HG03565 (cell line): Measurements from ENCODE around the gene RUNX3.

ENCODE experiments used
- ATAC-seq: cut with Tn5 transposase; IDR thresholded peaks from one replicate; pipeline ENCODE4 v1.9.1; 2021; ENCODE audit warnings: mild to moderate bottlenecking, moderate library complexity; ENCODE audit not compliant: unreplicated experiment

Gene RUNX3

DNA sequence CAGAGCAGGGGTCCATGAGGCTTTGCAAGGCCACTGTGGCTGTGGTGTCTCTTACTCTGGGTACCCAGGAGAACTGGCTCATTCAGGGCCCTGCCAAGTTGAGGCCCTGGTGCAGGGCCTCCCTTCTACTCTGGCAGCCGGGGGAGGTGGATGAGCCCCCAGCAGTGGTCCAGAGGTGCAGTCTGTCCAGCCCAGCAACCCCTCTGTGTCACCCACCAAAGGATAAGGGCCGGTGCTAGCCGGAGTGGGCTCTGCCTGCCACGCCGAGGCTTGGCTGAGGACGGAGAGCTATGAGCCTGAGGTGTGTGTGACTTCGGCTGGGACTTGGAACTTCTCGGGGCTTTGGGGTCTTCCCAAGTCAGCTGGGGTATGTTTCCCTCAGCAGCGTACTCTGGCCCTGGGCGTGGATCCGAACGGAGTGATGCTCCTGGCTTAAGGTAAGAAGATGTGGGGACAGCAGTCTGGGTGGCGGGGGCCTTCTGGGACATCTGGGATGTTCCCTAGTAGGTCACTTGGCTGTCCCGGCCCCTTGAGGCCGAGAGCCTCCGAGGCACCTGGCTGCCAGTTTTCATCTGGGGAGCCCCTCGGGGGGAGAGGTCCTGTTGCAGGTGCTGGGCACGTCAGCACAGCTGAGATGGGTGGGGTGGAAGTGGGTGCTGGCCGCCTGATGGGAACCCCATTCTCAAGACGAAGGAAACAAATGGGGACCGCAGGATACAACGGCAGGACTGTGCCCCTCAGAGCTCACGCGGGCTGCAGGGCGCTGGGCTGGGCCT, 25.9 kb downstream of the RUNX3 start:
- ATAC-seq, result no peak

GRCh38 chr1:24903560-24903954, 26.5 kb downstream of the RUNX3 start:
- ATAC-seq, result no peak

DNA sequence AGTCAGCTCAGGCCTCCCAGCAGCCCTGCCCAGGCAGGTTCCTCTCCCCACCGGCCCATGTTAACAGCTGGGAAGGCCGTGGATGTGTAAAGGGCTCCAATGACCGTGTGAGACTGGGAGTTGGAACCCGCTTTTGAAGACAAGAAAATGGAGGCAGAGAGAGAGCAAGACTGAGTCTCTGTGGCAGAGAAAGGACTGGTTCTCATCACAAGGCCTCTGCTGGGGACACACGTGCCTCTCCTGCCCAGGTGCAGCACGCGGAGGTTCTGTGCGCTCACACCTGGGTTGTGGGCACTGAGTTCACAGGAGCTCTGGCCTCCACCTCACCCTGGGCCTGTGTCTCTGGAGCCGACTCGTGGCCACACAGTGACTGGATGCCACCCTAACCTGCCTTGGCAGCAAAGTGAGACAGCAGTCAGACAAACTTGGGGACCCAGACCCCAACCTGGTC, 27.0 kb downstream of the RUNX3 start:
- no peak for ATAC-seq

GRCh38 chr1:24902471-24902891, 27.6 kb downstream of the RUNX3 start:
- ATAC-seq, result no peak

DNA sequence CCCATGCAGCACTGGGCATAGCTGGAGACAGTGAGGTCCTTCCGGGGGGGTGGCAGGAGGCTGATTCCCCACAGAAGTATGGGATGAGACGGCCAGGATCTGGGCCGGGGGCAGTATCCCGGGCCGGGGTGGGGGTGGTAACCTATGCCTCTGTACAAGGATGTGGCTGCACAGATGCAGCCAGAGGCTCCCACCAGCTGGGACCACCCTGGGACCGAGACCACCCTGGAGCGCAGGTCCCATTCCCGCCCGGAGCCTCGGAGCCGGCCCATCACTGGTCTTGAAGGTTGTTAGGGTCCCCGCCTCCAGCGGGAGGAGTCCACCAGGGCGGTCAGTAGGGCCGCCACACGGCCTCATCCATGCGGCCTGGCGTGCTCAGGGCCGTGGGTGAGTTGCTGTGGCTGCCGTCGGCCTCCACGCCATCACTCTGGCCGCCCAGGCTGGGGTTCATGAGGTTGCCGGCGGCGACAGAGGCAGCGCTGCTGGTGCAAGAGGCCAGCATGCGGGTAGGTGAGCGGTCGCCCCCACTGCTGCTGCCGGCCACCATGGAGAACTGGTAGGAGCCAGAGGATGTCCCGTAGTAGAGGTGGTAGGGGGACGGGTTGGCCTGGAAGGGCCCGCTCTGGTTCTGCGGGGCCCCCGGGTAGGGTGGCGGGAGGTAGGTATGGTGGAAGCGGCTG, 28.1 kb downstream of the RUNX3 start:
- no peak for ATAC-seq

- no peak for ATAC-seq
These were observed 28.9 kb downstream of the RUNX3 start for GRCh38 chr1:24900985-24901781.

DNA sequence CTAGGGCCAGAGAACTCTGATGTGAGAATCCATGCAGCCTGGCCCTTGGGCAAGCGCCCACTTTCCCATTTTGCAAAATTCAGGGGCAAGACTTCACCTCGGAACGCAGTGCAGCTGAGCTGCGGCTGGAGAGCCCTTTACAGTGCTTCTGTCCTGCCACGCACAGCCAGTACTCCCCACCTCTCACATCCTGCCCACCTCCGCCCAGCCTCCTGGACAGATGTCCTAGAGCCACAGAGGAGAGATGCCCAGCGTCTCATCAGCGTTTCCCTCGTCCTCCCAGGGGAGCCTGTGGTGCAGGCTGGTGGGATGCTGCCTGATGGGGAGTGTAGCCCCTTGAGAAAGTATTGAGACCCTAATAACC, 29.6 kb downstream of the RUNX3 start:
- ATAC-seq, result no peak

GRCh38 chr1:24899581-24900485, 30.2 kb downstream of the RUNX3 start:
- no peak for ATAC-seq

DNA sequence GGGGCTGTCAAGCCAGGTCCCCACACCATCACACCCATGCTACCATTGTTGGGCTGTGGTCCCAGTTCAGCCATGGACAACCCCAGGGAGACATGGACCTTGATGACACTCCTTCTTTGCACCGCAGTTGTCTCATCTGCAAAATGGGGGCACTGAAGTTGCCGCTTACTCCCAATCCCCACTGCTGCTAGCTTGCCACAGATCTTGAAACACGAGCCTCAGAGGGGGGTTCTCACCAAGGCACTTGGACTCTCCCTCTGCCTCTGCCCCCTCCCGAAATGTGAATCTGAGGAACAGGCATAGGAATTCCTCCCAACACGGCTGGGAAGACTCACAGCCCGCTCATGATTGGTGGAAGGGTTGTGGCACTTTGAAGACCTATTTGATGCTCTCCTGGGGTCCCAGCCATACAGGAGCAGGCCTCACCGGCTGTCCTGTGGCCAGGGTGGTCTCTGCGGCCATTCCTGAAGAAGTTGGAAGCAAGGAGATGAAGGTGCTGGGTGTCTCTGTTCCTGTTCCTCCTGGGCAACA, 31.1 kb downstream of the RUNX3 start:
- no peak for ATAC-seq

DNA sequence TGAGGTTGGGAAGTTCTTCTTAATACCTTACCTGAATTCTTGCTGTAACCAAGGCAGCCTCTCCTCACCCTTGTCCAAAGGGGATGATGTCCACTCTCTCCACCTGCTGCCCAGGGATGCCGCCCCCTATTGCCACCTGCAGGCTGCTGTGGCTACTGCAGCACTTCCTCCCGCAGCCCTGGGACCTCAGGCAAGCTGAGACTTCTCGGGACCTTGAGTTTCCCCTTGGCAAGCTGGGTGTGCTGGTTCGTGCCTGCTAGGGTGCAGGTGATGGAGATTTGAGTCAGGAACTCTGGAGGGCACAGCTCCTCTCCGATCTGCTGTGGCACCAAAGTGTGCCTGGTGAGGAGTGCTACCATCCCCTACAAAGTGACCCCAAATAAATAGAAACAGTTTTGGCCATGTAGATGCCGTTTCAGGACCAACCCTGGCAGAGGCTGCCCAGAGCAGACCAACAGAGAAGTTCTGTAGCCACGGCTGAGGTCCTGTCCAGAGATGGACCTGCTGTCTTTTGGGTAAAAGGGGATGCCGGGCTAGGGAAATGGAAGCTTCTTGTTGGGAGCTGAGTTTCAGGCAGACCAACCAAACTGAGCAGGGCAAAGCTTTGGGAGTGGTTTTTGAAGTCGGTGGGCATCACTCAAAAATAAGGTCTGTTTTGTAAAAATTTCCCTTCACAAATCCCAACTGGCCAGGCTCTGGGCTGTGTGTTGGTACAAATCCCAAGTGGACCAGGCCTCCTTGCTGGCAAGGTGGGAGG, 31.7 kb downstream of the RUNX3 start:
- no peak for ATAC-seq

DNA sequence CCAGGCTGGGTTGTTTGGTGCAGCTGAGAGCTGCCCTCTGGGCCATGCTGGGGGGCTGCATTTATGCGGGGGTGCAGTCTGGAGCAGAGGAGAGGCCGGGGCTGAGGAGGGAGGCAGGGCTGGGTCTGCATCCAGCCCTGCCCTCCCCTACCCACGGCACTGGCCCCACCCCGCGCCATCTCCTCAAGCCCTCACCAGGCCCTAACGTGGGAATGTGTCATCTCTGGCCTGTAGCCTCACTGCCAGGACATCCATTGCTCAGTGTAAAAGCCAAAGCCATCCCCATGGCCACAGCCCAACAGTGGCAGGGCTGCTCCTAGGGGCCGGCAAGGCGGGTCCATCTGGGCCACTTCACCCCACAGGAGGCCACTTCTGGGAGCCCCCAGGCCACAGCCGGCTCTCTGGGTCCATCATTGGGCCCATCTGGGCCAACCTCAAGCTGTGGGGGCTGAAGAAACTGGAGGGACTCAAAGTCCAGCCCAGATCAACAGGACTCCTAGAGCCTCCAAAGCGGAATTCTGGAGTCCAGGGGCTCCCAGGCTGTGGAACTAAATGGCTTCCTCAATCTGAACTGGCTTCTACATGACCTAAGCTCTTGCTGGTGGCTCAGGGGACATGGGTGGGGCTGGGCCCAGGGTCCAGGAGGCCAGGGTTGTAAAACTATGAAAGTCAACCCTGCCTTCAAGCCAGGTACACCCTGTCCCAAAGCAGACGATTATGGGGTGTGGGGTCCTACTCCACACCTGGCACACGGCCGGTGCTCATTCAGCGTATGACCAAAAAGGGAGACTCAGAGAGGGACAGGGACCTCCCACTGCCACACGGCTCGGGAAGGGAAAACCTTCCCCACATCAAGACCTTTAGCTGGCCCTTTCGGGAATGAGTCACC, 32.6 kb downstream of the RUNX3 start:
- no peak for ATAC-seq

GRCh38 chr1:24896596-24897262, 33.3 kb downstream of the RUNX3 start:
- no peak for ATAC-seq

- no peak for ATAC-seq
These were observed 33.9 kb downstream of the RUNX3 start for GRCh38 chr1:24896176-24896575.

DNA sequence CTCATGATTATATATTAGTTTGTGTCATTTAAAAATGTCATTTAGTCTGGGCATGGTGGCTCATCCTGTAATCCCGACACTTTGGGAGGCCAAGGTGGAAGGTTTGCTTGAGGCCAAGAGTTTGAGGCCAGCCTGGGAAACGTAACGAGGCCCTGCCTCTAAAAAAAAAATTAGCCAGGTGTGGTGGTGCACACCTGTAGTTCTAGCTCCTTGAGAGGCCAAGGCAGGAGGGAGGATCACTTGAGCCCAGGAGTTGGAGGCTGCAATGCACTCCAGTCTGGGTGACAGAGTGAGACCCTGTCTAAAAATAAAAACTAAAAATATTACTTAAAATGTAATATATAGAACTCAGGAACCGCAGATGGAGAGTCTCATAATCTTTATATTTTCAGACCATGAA, 34.6 kb downstream of the RUNX3 start:
- ATAC-seq, result no peak

DNA sequence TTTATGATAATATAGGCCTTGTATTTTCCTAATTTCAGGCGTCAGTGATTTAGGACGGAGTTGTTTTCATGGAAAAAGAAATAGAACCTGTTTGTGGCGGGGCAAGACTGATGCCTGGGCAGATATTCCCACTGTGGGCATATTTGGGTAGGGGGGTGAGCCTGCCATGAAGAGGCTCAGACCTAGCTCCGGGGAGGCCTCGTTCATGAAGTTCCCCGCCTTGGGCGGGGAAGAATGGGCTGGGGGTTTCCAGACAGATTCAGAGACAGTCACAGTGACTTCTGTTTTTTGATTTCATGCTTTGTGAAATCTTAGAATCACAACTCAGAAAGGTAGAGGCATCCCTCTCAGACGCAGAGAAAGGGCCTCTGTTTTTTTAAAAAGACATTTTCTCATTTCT, 36.1 kb downstream of the RUNX3 start:
- ATAC-seq, result no peak

GRCh38 chr1:24893431-24893830, 36.6 kb downstream of the RUNX3 start:
- no peak for ATAC-seq

DNA sequence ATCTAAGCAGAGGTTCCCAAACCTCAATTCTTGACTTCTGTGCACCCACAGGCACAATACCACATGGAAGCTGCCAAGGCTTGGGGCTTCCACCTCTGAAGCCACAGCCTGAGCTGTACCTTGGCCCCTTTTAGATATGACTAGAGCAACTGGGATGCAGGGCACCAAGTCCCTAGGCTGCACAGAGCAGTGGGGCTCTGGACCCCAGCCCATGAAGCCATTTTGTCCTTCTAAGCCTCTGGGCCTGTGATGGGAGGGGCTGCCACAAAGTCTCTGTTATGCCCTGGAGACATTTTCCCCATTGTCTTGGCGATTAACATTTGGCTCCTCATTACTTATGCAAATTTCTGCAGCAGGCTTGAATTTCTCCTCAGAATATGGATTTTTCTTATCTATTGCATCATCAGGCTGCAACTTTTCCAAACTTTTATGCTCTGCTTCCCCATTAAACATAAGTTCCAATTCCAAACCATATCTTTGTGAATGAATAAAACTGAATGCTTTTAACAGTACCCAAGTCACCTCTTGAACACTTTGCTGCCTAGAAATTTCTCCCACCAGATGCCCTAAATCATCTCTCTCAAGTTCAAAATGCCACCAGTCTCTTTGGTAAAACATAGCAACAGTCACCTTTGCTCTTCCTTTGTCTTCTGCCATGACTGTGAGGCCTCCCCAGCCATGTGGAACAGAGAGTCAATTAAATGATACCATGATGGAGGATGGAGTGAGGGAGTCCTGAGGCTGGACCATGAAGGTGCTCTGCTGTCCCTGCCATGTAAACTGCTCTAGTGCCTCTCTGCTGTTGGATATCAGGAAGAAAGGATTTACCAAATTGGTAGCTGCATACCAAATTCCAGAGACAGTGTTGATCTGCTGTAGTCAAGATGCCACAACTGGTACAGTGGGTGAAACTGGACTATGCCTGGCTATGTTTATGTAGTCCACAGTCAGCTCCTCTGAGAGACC, 37.6 kb downstream of the RUNX3 start:
- ATAC-seq, result no peak
